ENCODE data around the gene MACF1.

The MACF1 gene

DNA sequence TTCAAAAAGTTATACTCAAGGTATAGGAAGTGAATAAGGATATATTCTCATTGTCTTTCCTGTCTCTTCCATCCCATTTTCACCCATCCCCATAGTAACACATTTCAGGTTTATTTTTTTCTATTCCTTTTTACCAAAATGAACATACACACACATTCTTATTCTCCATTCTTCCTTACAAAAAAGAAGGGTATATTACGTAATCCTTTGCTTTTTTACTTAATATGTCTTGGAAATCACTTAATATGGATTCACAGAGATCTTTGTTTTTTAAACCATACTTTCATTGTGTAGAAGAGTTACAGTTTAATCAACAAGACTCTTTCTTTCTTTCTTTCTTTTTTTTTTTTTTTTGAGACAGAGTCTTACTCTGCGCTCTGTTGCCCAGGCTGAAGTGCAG lies 158.8 kb downstream of the MACF1 start:
- no peak for DNase-seq

DNA sequence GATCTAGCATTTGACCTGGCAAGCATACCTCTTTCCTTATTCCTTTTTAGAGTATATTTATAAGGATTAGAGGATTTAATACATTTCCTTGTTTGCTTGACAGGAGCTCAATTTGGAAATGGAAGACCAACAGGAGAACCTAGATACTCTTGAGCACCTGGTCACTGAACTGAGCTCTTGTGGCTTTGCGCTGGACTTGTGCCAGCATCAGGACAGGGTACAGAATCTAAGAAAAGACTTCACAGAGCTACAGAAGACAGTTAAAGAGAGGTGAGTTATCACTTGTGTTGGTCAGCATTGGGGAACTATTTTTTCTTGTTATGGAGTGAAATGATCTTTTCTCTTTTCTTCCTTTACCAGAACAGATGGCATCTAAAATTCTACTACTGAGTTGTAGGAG lies 163.6 kb downstream of the MACF1 start:
- DNase-seq, result no peak

DNA sequence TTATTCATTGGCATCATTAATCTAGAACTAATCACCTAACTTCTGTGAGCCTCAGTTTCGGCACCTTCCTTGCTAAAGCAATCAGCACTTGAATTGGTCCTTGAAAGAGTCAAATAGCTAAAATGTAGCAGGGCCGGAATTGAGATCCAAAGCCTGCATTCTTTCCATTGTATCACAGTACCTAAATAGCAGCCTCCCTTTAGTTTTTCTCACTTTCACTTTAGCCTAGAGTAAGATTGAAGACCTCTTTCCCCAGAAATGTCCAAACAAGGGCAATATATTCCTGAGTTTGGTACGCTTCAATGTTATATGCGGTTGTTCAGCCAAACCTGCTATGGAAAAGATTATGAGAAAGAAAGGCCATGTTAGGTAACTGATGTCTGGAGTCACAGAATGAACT lies 165.1 kb downstream of the MACF1 start:
- no peak for DNase-seq

- no peak for DNase-seq
Observed at GRCh38 chr1:39370602-39371001, 166.1 kb downstream of the MACF1 start.

GRCh38 chr1:39372105-39372504 lies 167.6 kb downstream of the MACF1 start:
- no peak for DNase-seq

- DNase-seq, result no peak
Observed at GRCh38 chr1:39376656-39377055, 172.2 kb downstream of the MACF1 start.

DNA sequence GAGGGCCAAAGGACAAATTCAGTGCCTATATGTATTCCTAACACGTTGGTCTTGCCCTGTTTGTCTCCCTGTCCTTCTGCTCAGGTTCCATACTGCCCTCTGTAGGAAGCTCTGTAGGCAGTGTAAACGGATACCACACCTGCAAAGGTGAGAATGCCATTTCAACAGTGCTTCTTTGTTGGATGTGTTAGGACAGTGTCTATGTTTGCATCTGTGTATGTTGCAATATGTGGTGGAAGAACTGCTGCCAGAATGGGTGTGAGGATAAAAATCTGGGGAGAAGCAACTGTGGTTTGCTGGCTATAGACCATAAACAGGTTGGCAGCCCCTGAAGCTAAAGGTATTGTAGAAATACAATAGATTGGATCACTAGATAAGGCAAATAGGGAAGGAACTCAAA lies 173.9 kb downstream of the MACF1 start:
- DNase-seq, result peak; percentile 78

DNA sequence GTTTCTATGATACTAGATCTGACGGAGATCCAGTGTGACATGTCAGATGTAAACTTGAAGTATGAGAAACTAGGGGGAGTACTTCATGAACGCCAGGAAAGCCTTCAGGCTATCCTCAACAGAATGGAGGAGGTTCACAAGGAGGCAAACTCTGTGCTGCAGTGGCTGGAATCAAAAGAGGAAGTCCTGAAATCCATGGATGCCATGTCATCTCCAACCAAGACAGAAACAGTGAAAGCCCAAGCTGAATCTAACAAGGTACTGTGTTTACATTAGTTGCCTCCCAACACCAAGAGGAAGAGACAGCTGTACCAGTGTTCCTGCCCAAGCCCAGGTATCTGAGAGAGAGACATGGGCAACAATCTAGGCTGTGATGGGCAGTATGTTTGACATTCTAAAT lies 174.7 kb downstream of the MACF1 start:
- no peak for DNase-seq

GRCh38 chr1:39380036-39380435 lies 175.5 kb downstream of the MACF1 start:
- DNase-seq, result no peak

GRCh38 chr1:39381839-39382238 lies 177.3 kb downstream of the MACF1 start:
- DNase-seq, result no peak

- DNase-seq, result no peak
Observed at GRCh38 chr1:39384305-39384704, 179.8 kb downstream of the MACF1 start.

- no peak for DNase-seq
Observed at GRCh38 chr1:39385067-39385988, 180.8 kb downstream of the MACF1 start.

GRCh38 chr1:39386997-39387396 lies 182.5 kb downstream of the MACF1 start:
- DNase-seq, result no peak

- no peak for DNase-seq
Observed at GRCh38 chr1:39387452-39387851, 183.0 kb downstream of the MACF1 start.

GRCh38 chr1:39391691-39392679 lies 187.5 kb downstream of the MACF1 start:
- no peak for DNase-seq

DNA sequence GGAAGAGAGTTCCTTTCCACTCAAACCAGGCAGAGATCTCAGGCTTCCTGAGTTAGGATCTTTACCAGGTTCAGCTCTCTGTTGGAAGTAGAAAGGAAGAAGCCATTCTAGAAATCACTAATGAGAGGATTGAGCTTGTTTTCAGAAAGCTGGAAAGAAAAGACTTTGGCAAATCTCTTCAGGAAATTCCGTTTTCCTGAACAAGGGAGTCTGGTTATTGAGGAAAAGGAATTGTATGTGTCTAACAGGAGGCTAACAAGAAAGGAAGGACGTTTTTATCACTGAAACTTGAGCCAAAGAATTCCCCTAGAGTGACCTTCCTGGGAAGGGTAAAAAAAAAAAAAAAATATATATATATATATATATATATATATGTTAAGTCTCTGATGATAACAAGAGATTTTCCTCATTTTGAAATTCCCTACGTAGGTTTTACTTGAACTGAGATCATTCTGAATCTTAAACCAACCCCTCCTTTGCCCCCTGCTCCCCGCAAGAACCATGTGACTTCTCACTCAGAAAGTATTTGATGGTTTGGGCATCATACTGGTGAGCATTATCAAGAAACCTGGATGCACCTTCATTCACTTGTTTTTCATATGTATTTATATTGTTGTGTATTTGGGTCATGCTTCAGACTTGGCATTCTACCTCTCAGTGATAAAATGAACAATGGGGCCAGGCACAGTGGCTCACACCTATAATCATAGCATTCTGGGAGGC lies 188.5 kb downstream of the MACF1 start:
- DNase-seq, result no peak

DNA sequence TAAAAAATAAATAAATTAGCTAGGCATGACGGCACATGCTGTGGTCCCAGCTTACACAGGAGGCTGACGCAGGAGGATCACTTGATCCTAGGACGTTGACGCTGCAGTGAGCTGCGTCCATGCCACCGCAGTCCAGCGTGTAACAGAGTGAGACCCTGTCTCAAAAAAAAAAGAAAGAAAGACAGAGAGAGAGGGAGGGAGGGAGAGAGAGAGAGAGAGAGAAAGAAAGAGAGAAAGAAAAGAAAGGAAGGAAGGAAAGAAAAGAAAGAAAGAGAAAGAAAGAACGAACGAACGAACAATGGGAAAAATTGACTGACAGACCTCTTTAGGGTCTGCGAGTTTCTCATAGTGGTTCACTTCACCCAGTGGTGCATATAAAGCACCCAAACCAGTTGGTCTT lies 189.2 kb downstream of the MACF1 start:
- no peak for DNase-seq

- DNase-seq, result no peak
Observed at GRCh38 chr1:39394059-39394458, 189.6 kb downstream of the MACF1 start.

GRCh38 chr1:39394598-39394997 lies 190.1 kb downstream of the MACF1 start:
- peak; percentile 97 for DNase-seq

DNA sequence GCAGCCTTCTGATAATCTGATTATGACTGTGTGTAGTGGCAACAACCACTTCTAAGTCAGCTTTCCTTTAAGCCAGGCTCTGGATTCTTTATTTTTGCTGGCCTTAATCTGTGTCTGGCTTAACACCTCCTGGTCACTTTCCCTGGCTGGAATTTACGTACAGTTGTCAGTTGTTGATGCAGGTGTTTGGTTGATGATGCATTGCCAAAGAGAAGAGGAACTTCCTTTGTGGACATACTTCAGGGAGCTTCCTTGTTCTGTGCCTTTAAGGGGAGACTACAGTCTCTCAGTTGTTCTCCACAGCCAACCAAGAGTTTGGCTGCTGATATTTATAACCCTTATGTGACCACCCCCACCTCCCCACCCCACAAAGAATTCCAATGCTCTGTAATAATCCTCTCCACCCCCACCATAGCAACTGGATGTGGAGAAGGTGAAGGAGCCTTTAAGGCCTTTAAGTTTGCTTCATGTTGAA lies 190.9 kb downstream of the MACF1 start:
- DNase-seq, result peak; percentile 76

GRCh38 chr1:39396671-39397070 lies 192.2 kb downstream of the MACF1 start:
- no peak for DNase-seq

- DNase-seq, result no peak
Observed at GRCh38 chr1:39397487-39397886, 193.0 kb downstream of the MACF1 start.

Data from DMS153 (cell line).